Measurements from ENCODE around the gene APC.

The APC gene

DNA sequence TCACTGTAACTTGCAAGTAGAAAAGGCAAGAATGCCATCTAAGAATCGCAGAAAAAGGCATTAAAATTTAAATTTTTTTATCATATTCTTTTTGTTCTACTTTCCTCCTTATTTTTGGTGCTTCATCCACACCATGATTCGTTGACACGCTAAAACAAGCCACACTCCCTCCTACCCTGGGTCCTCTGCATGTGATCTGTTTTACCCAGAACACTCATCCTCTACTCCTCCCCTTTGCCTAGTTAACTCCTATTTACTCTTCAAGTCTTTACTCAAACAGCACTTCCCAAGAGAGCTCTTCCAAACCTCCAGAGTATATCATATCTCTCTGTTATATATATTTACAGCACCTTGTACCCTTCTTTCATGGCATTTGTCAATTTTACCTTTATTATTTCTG is 62.0 kb downstream of the APC start:
- Mint-ChIP-seq H3K4me3 (no peak overlapping the region), H3K27me3 (no peaks in the 10 kb centered on the region), H3K27ac (ENCODE audit: low read depth) (no peak overlapping the region), H3K36me3 (ENCODE audit: insufficient read depth) (peaks cover 9% of the 10 kb centered on the region), H3K4me1 (no peaks in the 10 kb centered on the region), H3K9me3 (no peaks in the 10 kb centered on the region)
- ATAC-seq (replicated peaks; ENCODE audit: extremely low read depth, poor library complexity, severe bottlenecking) (no peak), DNase-seq (ENCODE audit: low spot score in 2 of 2) (no peak)

DNA sequence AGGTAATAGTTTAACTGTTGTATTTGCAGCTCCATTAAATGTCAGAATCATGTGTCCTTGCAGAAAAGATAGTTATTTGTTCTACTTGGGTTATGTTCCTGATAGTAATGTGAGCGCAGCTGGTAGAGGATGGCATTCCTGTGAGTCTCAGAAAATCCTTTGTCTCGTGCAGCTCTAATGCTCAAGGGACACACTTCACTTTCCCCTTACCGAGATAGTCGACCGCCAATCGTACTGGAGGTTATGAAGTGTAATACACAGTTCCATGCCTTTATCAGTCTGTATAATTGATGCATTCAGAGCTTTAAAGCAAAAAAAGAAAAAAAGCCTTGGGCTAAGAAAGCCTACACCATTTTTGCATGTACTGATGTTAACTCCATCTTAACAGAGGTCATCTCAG is 63.2 kb downstream of the APC start:
- Mint-ChIP-seq H3K27me3 (no peaks in the 10 kb centered on the region), H3K4me3 (no peak overlapping the region), H3K4me1 (no peaks in the 10 kb centered on the region), H3K36me3 (ENCODE audit: insufficient read depth) (peaks cover 7% of the 10 kb centered on the region), H3K9me3 (no peaks in the 10 kb centered on the region), H3K27ac (ENCODE audit: low read depth) (no peak overlapping the region)
- no peak for ATAC-seq (replicated peaks; ENCODE audit: extremely low read depth, poor library complexity, severe bottlenecking)
- DNase-seq (ENCODE audit: low spot score in 2 of 2), result no peak

DNA sequence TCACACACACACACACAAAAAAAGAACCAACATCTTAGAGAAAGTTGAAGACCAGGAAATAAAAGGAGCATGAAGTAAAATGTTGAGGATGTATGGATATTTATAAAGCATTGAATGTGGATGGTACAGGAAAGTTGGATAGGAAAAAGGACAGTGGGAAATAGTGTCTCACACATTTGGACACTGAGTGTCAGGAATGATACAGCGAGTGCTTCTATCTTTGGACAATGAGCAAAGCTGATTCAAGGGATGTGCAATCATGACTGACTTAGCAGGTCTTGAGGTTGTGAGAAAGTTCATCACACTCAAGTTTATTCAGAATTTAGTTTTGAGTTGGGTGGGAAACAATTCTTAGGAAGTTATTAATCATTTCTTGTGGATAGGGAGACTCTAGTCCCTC is 73.3 kb downstream of the APC start:
- H3K4me3 Mint-ChIP-seq, result no peak overlapping the region
- DNase-seq (ENCODE audit: low spot score in 2 of 2) (no peak), ATAC-seq (replicated peaks; ENCODE audit: extremely low read depth, poor library complexity, severe bottlenecking) (no peak)
- H3K4me1 Mint-ChIP-seq, result peaks cover 7% of the 10 kb centered on the region
- no peaks in the 10 kb centered on the region for H3K27me3 Mint-ChIP-seq
- H3K27ac Mint-ChIP-seq (ENCODE audit: low read depth), result no peak overlapping the region
- no peaks in the 10 kb centered on the region for H3K9me3 Mint-ChIP-seq
- peaks cover 11% of the 10 kb centered on the region for H3K36me3 Mint-ChIP-seq (ENCODE audit: insufficient read depth)

DNA sequence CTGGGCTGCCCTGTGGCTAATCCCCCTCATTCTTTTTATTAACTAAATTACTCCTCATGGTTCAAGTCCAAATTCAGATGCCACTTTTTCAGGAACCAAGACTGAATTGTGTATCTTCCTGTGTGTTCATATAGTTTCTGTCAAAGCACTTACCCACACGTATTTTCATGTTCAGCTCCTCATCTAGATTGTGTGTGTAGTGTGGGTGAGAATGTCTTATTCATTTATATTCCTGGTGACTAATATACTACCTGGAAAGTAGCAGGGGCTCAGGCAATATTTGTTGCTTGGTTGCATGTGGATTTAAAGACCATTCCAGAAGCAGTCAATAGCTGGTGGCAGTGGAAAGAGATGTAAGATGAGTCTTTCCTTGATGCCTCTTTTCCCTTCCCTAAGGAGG is 74.9 kb downstream of the APC start:
- H3K4me1 Mint-ChIP-seq, result peaks cover 9% of the 10 kb centered on the region
- no peaks in the 10 kb centered on the region for H3K9me3 Mint-ChIP-seq
- DNase-seq (ENCODE audit: low spot score in 2 of 2) (no peak), ATAC-seq (replicated peaks; ENCODE audit: extremely low read depth, poor library complexity, severe bottlenecking) (no peak)
- H3K36me3 Mint-ChIP-seq (ENCODE audit: insufficient read depth), result peaks cover 11% of the 10 kb centered on the region
- no peaks in the 10 kb centered on the region for H3K27me3 Mint-ChIP-seq
- peak overlapping the region; percentile 11 for H3K27ac Mint-ChIP-seq (ENCODE audit: low read depth)
- no peak overlapping the region for H3K4me3 Mint-ChIP-seq

- no peaks in the 10 kb centered on the region for H3K27me3 Mint-ChIP-seq
- H3K9me3 Mint-ChIP-seq, result no peaks in the 10 kb centered on the region
- ATAC-seq (replicated peaks; ENCODE audit: extremely low read depth, poor library complexity, severe bottlenecking) (no peak), DNase-seq (ENCODE audit: low spot score in 2 of 2) (no peak)
- peaks cover 4% of the 10 kb centered on the region for H3K4me1 Mint-ChIP-seq
- H3K27ac Mint-ChIP-seq (ENCODE audit: low read depth), result no peak overlapping the region
- H3K36me3 Mint-ChIP-seq (ENCODE audit: insufficient read depth), result peaks cover 38% of the 10 kb centered on the region
- no peak overlapping the region for H3K4me3 Mint-ChIP-seq
Measured at GRCh38 chr5:112820246-112820645, 82.6 kb downstream of the APC start.

GRCh38 chr5:112822456-112822855 is 84.8 kb downstream of the APC start:
- Mint-ChIP-seq H3K9me3 (no peaks in the 10 kb centered on the region), H3K4me3 (no peak overlapping the region), H3K4me1 (no peaks in the 10 kb centered on the region), H3K27ac (ENCODE audit: low read depth) (peak overlapping the region; percentile 38), H3K27me3 (no peaks in the 10 kb centered on the region), H3K36me3 (ENCODE audit: insufficient read depth) (peaks cover 37% of the 10 kb centered on the region)
- DNase-seq (ENCODE audit: low spot score in 2 of 2) (no peak), ATAC-seq (replicated peaks; ENCODE audit: extremely low read depth, poor library complexity, severe bottlenecking) (no peak)

DNA sequence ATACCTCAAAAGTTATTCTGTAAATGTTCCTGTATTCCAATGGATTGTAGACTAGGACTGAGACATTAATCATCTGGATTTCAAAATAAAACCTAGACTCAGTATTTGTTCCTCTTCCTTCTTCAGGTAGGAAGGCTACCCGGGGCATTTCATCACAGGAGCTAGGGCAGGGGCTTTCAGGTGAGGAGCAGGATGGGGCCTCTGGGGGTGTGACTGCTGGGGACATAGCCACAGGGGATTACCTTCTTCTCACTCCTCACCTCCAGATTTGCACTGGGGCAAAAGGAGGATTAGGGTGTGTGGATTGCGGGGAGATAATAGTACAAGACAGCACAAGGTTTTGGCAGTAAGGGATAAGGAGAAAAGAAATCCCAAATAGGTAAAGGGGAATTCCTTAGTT is 85.5 kb downstream of the APC start:
- Mint-ChIP-seq H3K4me3 (no peak overlapping the region), H3K27ac (ENCODE audit: low read depth) (peak overlapping the region; percentile 38), H3K9me3 (no peaks in the 10 kb centered on the region), H3K4me1 (no peaks in the 10 kb centered on the region), H3K27me3 (no peaks in the 10 kb centered on the region), H3K36me3 (ENCODE audit: insufficient read depth) (peaks cover 37% of the 10 kb centered on the region)
- ATAC-seq (replicated peaks; ENCODE audit: extremely low read depth, poor library complexity, severe bottlenecking), result no peak
- no peak for DNase-seq (ENCODE audit: low spot score in 2 of 2)

DNA sequence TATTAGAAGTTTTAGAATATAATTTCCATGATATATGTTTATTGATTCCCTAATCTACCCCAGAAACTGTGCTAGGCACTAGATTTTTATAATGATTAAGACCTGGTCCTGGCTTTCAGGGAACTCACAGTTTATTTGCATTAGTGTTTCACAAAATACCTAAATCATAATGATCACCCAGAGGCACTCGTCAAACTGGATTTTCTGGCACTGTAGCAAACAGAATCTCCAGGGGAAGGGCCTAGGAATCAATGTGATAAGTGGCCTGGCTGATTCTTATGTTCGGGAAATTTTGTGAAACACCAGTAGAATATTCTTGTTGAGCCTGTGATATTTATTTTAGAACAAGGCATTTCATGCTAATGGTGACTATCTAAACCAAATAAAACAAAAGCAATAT is 86.0 kb downstream of the APC start:
- Mint-ChIP-seq H3K9me3 (no peaks in the 10 kb centered on the region), H3K27me3 (no peaks in the 10 kb centered on the region), H3K36me3 (ENCODE audit: insufficient read depth) (peaks cover 35% of the 10 kb centered on the region), H3K4me1 (no peaks in the 10 kb centered on the region), H3K27ac (ENCODE audit: low read depth) (peak overlapping the region; percentile 38), H3K4me3 (no peak overlapping the region)
- no peak for ATAC-seq (replicated peaks; ENCODE audit: extremely low read depth, poor library complexity, severe bottlenecking)
- DNase-seq (ENCODE audit: low spot score in 2 of 2), result no peak

DNA sequence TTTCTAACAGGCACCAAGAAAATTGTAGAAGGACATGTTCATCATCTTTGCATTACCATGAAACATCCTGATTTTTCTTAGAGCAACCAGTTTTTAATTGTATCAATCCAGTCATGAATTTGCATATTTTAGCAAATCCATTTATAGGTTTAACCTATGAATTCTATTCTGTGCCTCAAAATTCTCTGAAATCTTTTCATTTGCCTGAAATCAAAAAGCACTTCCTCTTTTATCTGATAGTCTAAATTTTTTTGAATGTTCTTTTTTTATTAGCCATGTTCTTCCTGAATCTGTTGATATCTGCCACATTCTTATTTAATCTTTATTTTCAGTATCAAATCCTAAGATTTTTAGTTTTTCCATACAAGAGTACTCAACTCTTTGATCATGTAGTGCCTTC is 86.5 kb downstream of the APC start:
- Mint-ChIP-seq H3K36me3 (ENCODE audit: insufficient read depth) (peaks cover 36% of the 10 kb centered on the region), H3K9me3 (no peaks in the 10 kb centered on the region), H3K4me3 (no peak overlapping the region), H3K27me3 (no peaks in the 10 kb centered on the region), H3K27ac (ENCODE audit: low read depth) (no peak overlapping the region), H3K4me1 (no peaks in the 10 kb centered on the region)
- DNase-seq (ENCODE audit: low spot score in 2 of 2) (no peak), ATAC-seq (replicated peaks; ENCODE audit: extremely low read depth, poor library complexity, severe bottlenecking) (no peak)

GRCh38 chr5:112830378-112830777 is 92.7 kb downstream of the APC start:
- Mint-ChIP-seq H3K27ac (ENCODE audit: low read depth) (no peak overlapping the region), H3K4me3 (no peak overlapping the region), H3K36me3 (ENCODE audit: insufficient read depth) (peaks cover 32% of the 10 kb centered on the region), H3K4me1 (peaks cover 7% of the 10 kb centered on the region), H3K9me3 (no peaks in the 10 kb centered on the region), H3K27me3 (no peaks in the 10 kb centered on the region)
- no peak for DNase-seq (ENCODE audit: low spot score in 2 of 2)
- ATAC-seq (replicated peaks; ENCODE audit: extremely low read depth, poor library complexity, severe bottlenecking), result no peak

- Mint-ChIP-seq H3K27ac (ENCODE audit: low read depth) (no peak overlapping the region), H3K4me1 (peaks cover 7% of the 10 kb centered on the region), H3K4me3 (no peak overlapping the region), H3K36me3 (ENCODE audit: insufficient read depth) (peaks cover 34% of the 10 kb centered on the region), H3K27me3 (no peaks in the 10 kb centered on the region), H3K9me3 (no peaks in the 10 kb centered on the region)
- ATAC-seq (replicated peaks; ENCODE audit: extremely low read depth, poor library complexity, severe bottlenecking), result no peak
- DNase-seq (ENCODE audit: low spot score in 2 of 2), result no peak
Measured at GRCh38 chr5:112833971-112834370, 96.3 kb downstream of the APC start.

DNA sequence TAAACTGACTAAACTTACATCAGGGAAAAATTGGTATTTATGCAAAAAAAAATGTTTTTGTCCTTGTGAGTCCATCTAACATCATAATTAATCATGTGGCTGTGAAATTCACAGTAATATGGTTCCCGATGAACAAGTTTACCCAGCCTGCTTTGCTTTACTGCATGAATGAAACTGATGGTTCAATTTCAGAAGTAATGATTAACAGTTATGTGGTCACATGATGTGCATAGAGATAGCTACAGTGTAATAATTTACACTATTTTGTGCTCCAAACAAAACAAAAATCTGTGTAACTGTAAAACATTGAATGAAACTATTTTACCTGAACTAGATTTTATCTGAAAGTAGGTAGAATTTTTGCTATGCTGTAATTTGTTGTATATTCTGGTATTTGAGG is 106.8 kb downstream of the APC start:
- ATAC-seq (replicated peaks; ENCODE audit: extremely low read depth, poor library complexity, severe bottlenecking), result no peak
- Mint-ChIP-seq H3K36me3 (ENCODE audit: insufficient read depth) (peaks cover 7% of the 10 kb centered on the region), H3K27me3 (no peaks in the 10 kb centered on the region), H3K9me3 (no peaks in the 10 kb centered on the region), H3K4me3 (no peak overlapping the region), H3K4me1 (peaks cover 7% of the 10 kb centered on the region), H3K27ac (ENCODE audit: low read depth) (no peak overlapping the region)
- no peak for DNase-seq (ENCODE audit: low spot score in 2 of 2)

- DNase-seq (ENCODE audit: low spot score in 2 of 2), result no peak
- Mint-ChIP-seq H3K9me3 (no peaks in the 10 kb centered on the region), H3K27ac (ENCODE audit: low read depth) (no peak overlapping the region), H3K4me3 (no peak overlapping the region), H3K36me3 (ENCODE audit: insufficient read depth) (peaks cover 7% of the 10 kb centered on the region), H3K27me3 (no peaks in the 10 kb centered on the region), H3K4me1 (peaks cover 7% of the 10 kb centered on the region)
- no peak for ATAC-seq (replicated peaks; ENCODE audit: extremely low read depth, poor library complexity, severe bottlenecking)
Measured at GRCh38 chr5:112846556-112846955, 108.9 kb downstream of the APC start.

DNA sequence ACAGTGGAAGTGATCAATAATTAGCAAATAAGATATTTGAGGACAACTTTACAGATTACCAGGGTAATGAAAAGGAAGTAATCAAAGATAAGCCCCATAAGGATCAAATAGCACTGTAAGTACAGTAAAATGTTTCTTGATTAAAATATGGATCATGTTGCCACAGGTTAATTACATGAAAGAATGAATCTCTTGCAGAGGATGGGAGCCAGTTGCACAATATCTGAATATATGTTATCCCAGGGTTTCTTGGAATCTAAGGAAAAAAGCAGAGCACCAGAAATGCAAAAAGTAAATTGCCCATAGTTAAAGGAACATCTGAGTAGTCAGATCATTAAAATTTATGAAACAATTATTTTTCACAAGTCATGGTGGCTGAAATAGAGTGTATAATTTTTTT is 109.6 kb downstream of the APC start:
- ATAC-seq (replicated peaks; ENCODE audit: extremely low read depth, poor library complexity, severe bottlenecking), result no peak
- Mint-ChIP-seq H3K4me1 (peaks cover 7% of the 10 kb centered on the region), H3K9me3 (no peaks in the 10 kb centered on the region), H3K36me3 (ENCODE audit: insufficient read depth) (peaks cover 7% of the 10 kb centered on the region), H3K4me3 (no peak overlapping the region), H3K27me3 (no peaks in the 10 kb centered on the region), H3K27ac (ENCODE audit: low read depth) (no peak overlapping the region)
- no peak for DNase-seq (ENCODE audit: low spot score in 2 of 2)

Data from central memory CD8-positive, alpha-beta T cell (primary cell).